ENCODE data around the gene DCTN3. TPM values are rescaled to one million over a fixed set of nuclear protein-coding genes. Genes with fewer than 3 reads are reported as not detected.

Gene DCTN3
- total and polyA plus RNA-seq, 9 of the 15 experiments (the other 6 are each of a cell fraction or from before 2014, with no cell fraction given) = 11.0 to 51.0 (median 41.9) TPM

DNA sequence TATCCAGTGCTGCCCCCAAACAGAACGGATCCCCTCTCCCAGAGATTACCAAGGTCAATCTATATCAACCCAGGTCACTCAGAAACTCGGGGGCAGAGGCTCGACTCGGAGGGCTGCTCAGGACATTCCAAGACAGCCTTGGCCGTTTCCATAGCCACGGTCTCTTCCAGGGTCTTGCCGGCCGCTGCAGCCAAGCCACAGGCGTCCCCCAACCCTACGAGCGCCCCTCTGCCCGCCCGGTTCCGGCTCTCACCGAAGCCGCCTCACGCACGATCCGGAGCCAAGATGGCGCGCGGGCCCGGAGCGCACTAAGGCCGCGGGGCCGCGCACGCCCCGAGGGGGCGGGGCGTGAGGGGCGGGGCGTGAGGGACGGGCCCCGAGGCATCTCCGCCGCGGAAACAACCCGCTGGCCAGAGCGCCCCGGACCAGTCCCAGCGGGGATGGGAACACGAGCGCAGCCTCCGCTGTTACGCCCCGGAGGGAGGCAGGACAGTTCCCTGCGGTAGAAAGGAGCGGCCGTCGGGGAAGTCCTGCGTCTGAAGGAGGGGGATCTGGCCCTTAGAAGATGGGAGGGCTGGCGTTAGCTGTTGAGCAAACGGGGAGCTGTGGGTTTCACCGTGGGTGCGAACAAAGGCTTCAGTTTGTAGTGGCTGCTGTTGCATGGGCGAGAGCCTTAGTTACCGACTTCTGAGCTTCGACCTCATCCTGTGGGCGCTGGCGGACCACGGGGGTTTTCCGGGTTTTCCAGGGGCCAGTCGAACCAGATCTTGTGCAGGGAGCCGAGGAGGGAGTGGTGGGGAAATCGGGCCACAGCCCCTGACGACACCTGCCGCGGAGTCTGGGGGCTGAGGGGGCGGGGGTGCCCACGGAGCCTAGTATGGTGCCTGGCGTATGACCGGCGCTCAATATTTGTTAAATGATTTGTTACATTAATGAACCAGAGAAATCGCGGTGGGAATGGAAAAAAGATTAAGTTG is 8.2 kb downstream of the DCTN3 start, which contains the start of gene RPP25L (continued):
- TF ChIP-seq, protein P1, sequence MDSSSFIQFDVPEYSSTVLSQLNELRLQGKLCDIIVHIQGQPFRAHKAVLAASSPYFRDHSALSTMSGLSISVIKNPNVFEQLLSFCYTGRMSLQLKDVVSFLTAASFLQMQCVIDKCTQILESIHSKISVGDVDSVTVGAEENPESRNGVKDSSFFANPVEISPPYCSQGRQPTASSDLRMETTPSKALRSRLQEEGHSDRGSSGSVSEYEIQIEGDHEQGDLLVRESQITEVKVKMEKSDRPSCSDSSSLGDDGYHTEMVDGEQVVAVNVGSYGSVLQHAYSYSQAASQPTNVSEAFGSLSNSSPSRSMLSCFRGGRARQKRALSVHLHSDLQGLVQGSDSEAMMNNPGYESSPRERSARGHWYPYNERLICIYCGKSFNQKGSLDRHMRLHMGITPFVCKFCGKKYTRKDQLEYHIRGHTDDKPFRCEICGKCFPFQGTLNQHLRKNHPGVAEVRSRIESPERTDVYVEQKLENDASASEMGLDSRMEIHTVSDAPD (CRISPR knock-in tag; IDR thresholded peaks at IDR 0.05) = no peak
- no peak for TF ChIP-seq NCOA4 (IDR thresholded peaks at IDR 0.05; ENCODE audit: partially characterized antibody)
- TF ChIP-seq, protein P2, sequence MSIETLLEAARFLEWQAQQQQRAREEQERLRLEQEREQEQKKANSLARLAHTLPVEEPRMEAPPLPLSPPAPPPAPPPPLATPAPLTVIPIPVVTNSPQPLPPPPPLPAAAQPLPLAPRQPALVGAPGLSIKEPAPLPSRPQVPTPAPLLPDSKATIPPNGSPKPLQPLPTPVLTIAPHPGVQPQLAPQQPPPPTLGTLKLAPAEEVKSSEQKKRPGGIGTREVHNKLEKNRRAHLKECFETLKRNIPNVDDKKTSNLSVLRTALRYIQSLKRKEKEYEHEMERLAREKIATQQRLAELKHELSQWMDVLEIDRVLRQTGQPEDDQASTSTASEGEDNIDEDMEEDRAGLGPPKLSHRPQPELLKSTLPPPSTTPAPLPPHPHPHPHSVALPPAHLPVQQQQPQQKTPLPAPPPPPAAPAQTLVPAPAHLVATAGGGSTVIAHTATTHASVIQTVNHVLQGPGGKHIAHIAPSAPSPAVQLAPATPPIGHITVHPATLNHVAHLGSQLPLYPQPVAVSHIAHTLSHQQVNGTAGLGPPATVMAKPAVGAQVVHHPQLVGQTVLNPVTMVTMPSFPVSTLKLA (conservative IDR thresholded peaks at IDR 0.05) = peak in 1 of 2 experiments; percentile 42; a peak in 1 of 4 replicates
- no peak for TF ChIP-seq ZC3H8 (IDR thresholded peaks at IDR 0.05)
- no peak for TF ChIP-seq FOXA1 (IDR thresholded peaks at IDR 0.05; ENCODE audit: borderline replicate concordance)
- TF ChIP-seq, protein P3, sequence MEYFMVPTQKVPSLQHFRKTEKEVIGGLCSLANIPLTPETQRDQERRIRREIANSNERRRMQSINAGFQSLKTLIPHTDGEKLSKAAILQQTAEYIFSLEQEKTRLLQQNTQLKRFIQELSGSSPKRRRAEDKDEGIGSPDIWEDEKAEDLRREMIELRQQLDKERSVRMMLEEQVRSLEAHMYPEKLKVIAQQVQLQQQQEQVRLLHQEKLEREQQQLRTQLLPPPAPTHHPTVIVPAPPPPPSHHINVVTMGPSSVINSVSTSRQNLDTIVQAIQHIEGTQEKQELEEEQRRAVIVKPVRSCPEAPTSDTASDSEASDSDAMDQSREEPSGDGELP (CRISPR knock-in tag; IDR thresholded peaks at IDR 0.05; ENCODE audit: borderline replicate concordance) = peak; percentile 18; the same call in 1 of the 2 replicates
- no peak for TF ChIP-seq TRIM24 (IDR thresholded peaks at IDR 0.05)
- TF ChIP-seq SMAD4 (CRISPR knock-in tag; conservative IDR thresholded peaks at IDR 0.05) = no peak
- no peak for TF ChIP-seq TCF7 (IDR thresholded peaks at IDR 0.05; ENCODE audit: borderline replicate concordance)
- TF ChIP-seq ZFX (CRISPR knock-in tag; IDR thresholded peaks at IDR 0.05) = peak; percentile 94
- peak; percentile 26; the same call in 1 of the 2 replicates for TF ChIP-seq ERF (CRISPR knock-in tag; IDR thresholded peaks at IDR 0.05)
- TF ChIP-seq PML (IDR thresholded peaks at IDR 0.05; ENCODE audit: low read length) = no peak
- TF ChIP-seq SREBF2 (CRISPR knock-in tag; IDR thresholded peaks at IDR 0.05) = no peak
- no peak for TF ChIP-seq ZBTB17 (CRISPR knock-in tag; IDR thresholded peaks at IDR 0.05)
- TF ChIP-seq YY1 (IDR thresholded peaks at IDR 0.05; ENCODE audit: borderline replicate concordance in 1 of 3, control insufficient read depth in 1 of 3, extremely low read depth in 1 of 3, insufficient read depth in 3 of 3, insufficient read length in 1 of 3, insufficient replicate concordance in 2 of 3, low read depth in 1 of 3, low read length in 2 of 3) = peak; percentile 49 to 95 (median 91)
- TF ChIP-seq, protein P4, sequence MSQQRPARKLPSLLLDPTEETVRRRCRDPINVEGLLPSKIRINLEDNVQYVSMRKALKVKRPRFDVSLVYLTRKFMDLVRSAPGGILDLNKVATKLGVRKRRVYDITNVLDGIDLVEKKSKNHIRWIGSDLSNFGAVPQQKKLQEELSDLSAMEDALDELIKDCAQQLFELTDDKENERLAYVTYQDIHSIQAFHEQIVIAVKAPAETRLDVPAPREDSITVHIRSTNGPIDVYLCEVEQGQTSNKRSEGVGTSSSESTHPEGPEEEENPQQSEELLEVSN (IDR thresholded peaks at IDR 0.05; ENCODE audit: borderline replicate concordance in 1 of 2, extremely low read depth in 1 of 2, insufficient read depth in 1 of 2, insufficient read length in 1 of 2, low read depth in 1 of 2, low read length in 1 of 2, poor library complexity in 1 of 2, severe bottlenecking in 1 of 2) = peak in 1 of 2 experiments; percentile 55
- no peak for TF ChIP-seq JUNB (CRISPR knock-in tag; conservative IDR thresholded peaks at IDR 0.05)
- TF ChIP-seq, protein P5, sequence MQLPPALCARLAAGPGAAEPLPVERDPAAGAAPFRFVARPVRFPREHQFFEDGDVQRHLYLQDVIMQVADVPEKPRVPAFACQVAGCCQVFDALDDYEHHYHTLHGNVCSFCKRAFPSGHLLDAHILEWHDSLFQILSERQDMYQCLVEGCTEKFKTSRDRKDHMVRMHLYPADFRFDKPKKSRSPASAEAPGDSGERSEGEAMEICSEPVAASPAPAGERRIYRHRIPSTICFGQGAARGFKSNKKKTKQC (CRISPR knock-in tag; IDR thresholded peaks at IDR 0.05) = no peak; the same call in 1 of the 2 replicates
- TF ChIP-seq MAZ (CRISPR knock-in tag; conservative IDR thresholded peaks at IDR 0.05 in 1 of 2, IDR thresholded peaks at IDR 0.05 in 1 of 2) = peak; percentile 68 to 69; a peak in 3 of 4 replicates

All from K562 (cell line).